Medulla oblongata (tissue), 1 donor: ENCODE data around the gene TRIM14.

Experiments
- DNase-seq: peaks from one replicate; pipeline ENCODE4 v3.0.0-alpha.2; 2015; ENCODE audit errors: extremely low spot score

TRIM14 gene

GRCh38 chr9:98118640-98119601, at the start of gene TRIM14:
TSS of gene TRIM14 (minus strand) at chr9:98119222. CDS start at chr9:98119188, 34 bp downstream.
- DNase-seq = peak; percentile 37

- DNase-seq = no peak
Measured at GRCh38 chr9:98168153-98168780, 49.2 kb upstream of the TRIM14 start.

- DNase-seq = no peak
Measured at GRCh38 chr9:98164912-98165311, 45.9 kb upstream of the TRIM14 start.

GRCh38 chr9:98162613-98163012, 43.6 kb upstream of the TRIM14 start:
- DNase-seq = no peak

GRCh38 chr9:98161851-98162250, 42.8 kb upstream of the TRIM14 start:
- DNase-seq = no peak

- DNase-seq = no peak
Measured at GRCh38 chr9:98159790-98160189, 40.8 kb upstream of the TRIM14 start.

- DNase-seq = no peak
Measured at GRCh38 chr9:98159301-98159700, 40.3 kb upstream of the TRIM14 start.

GRCh38 chr9:98158071-98158831, 39.2 kb upstream of the TRIM14 start:
- no peak for DNase-seq

- no peak for DNase-seq
Measured at GRCh38 chr9:98157372-98157771, 38.4 kb upstream of the TRIM14 start.

GRCh38 chr9:98154678-98155077, 35.7 kb upstream of the TRIM14 start:
- DNase-seq = no peak

GRCh38 chr9:98152526-98152925, 33.5 kb upstream of the TRIM14 start:
- DNase-seq = no peak

- DNase-seq = no peak
Measured at GRCh38 chr9:98150721-98151120, 31.7 kb upstream of the TRIM14 start.

GRCh38 chr9:98150164-98150563, 31.1 kb upstream of the TRIM14 start:
- no peak for DNase-seq

GRCh38 chr9:98149422-98149821, 30.4 kb upstream of the TRIM14 start:
- no peak for DNase-seq

GRCh38 chr9:98148486-98148885, 29.5 kb upstream of the TRIM14 start:
- no peak for DNase-seq

- DNase-seq = no peak
Measured at GRCh38 chr9:98147582-98147981, 28.6 kb upstream of the TRIM14 start.

GRCh38 chr9:98146101-98146991, 27.3 kb upstream of the TRIM14 start:
- DNase-seq = no peak

- DNase-seq = no peak
Measured at GRCh38 chr9:98144631-98145030, 25.6 kb upstream of the TRIM14 start.

GRCh38 chr9:98144076-98144475, 25.1 kb upstream of the TRIM14 start:
- no peak for DNase-seq

GRCh38 chr9:98142925-98143481, 24.0 kb upstream of the TRIM14 start:
- DNase-seq = no peak
